B cell (primary cell): ENCODE measurements around the gene ADAMTSL1. TPM values are rescaled to one million over a fixed set of nuclear protein-coding genes. Genes with fewer than 3 reads are reported as not detected.

Experiments
- ATAC-seq: fragments of 200-7000 bp; cut with Tn5 transposase; one replicate; pipeline ENCODE4 v1.10.0; 2021; ENCODE audit warnings: low read depth, mild to moderate bottlenecking, moderate number of reproducible peaks, moderate library complexity
- CTCF ChIA-PET: fragments of 350-600 bp; sonication (Branson Sonifier 250); formaldehyde crosslinking; loops from one replicate; lab custom pipeline; 2021; ENCODE audit warnings: antibody characterized with exemption, inconsistent platforms; lab: Charles Lee
- POLR2A ChIA-PET: fragments of 350-600 bp; sonication (Branson Sonifier 250); formaldehyde crosslinking; loops from one replicate; lab custom pipeline; 2021; ENCODE audit warnings: antibody characterized with exemption; lab: Charles Lee
- DNase-seq: peaks from one replicate; pipeline ENCODE4 v3.0.0; 2013
- H2AFZ ChIP-seq: 2 replicates; pipeline ENCODE4 v1.6.1; 2012; ENCODE audit warnings: mild to moderate bottlenecking, low read depth, low read length; ENCODE audit not compliant: insufficient read depth, poor library complexity, severe bottlenecking
- H3K27ac ChIP-seq, 2 donors: 1 replicate in 1 of 2; 2 replicates in 1 of 2; pipeline ENCODE4 v1.5.1; 2012 to 2013; ENCODE audit warnings: low read length in 2 of 2, mild to moderate bottlenecking in 2 of 2, moderate library complexity in 1 of 2
- H3K27me3 ChIP-seq, 4 experiments: fragments of 200-600 bp in 1 of 4; sonication (generic) in 1 of 4; replicated peaks in 1 of 4; 1 replicate in 2 of 4; 2 replicates in 2 of 4; pipeline versions ENCODE4 v1.6.1 to v1.7.0; 2013 to 2016; ENCODE audit warnings: low read length in 3 of 4, mild to moderate bottlenecking in 2 of 4, mixed read lengths in 1 of 4, moderate library complexity in 1 of 4; ENCODE audit not compliant: insufficient read depth in 4 of 4, control insufficient read depth in 3 of 4; ENCODE audit errors: control extremely low read depth in 1 of 4
- H3K36me3 ChIP-seq, 2 experiments: replicated peaks in 1 of 2; 1 replicate in 1 of 2; 2 replicates in 1 of 2; pipeline versions ENCODE4 v1.6.1 to v1.7.1; 2013; ENCODE audit warnings: low read length in 1 of 2; ENCODE audit not compliant: insufficient read depth in 2 of 2, control insufficient read depth in 1 of 2; ENCODE audit errors: control extremely low read depth in 1 of 2, extremely low read depth in 1 of 2
- H3K4me1 ChIP-seq, 2 donors: fragments of 200-600 bp in 1 of 2; sonication (generic) in 1 of 2; 1 replicate in 1 of 2; 2 replicates in 1 of 2; pipeline versions ENCODE4 v1.5.1 to v1.6.1; 2013 to 2017; ENCODE audit warnings: low read length in 2 of 2; ENCODE audit not compliant: control insufficient read depth in 2 of 2, insufficient read depth in 2 of 2
- H3K4me2 ChIP-seq: replicated peaks from 2 replicates; pipeline ENCODE3; 2012; ENCODE audit warnings: mild to moderate bottlenecking, low read depth, low read length; ENCODE audit not compliant: poor library complexity, severe bottlenecking
- H3K4me3 ChIP-seq, 5 experiments: fragments of 200-600 bp in 1 of 5; sonication (generic) in 1 of 5; 1 replicate in 3 of 5; 2 replicates in 2 of 5; pipeline versions ENCODE4 v1.5.1 to v1.7.0; 2011 to 2016; ENCODE audit warnings: low read length in 4 of 5, mild to moderate bottlenecking in 4 of 5, low read depth in 2 of 5, control low read depth in 1 of 5, moderate library complexity in 1 of 5; ENCODE audit not compliant: insufficient read depth in 1 of 5; ENCODE audit errors: control extremely low read depth in 1 of 5, extremely low read depth in 1 of 5
- H3K79me2 ChIP-seq: fragments of 200-600 bp; sonication (generic); one replicate; pipeline ENCODE4 v1.6.0; 2016; ENCODE audit warnings: low read length; ENCODE audit not compliant: control insufficient read depth, insufficient read depth
- H3K9ac ChIP-seq: fragments of 200-600 bp; sonication (generic); 2 replicates; pipeline ENCODE4 v1.6.1; 2017; ENCODE audit warnings: mild to moderate bottlenecking, low read length, moderate library complexity
- H3K9me3 ChIP-seq, 3 donors: one replicate each; pipeline versions ENCODE4 v1.6.1 to v1.7.1; 2013; ENCODE audit warnings: low read length in 2 of 3; ENCODE audit not compliant: control insufficient read depth in 2 of 3, insufficient read depth in 1 of 3; ENCODE audit errors: control extremely low read depth in 1 of 3
- H4K20me1 ChIP-seq: 2 replicates; pipeline ENCODE4 v1.6.0; 2012; ENCODE audit warnings: mild to moderate bottlenecking, low read length; ENCODE audit not compliant: insufficient read depth, control insufficient read depth, poor library complexity, severe bottlenecking
- H3K27ac Mint-ChIP-seq: one replicate; pipeline ENCODE4 v1.8.0; 2021; ENCODE audit warnings: mixed read lengths
- H3K27me3 Mint-ChIP-seq: one replicate; pipeline ENCODE4 v1.8.0; 2021; ENCODE audit warnings: mixed read lengths
- H3K4me1 Mint-ChIP-seq: one replicate; pipeline ENCODE4 v1.8.0; 2021; ENCODE audit warnings: mixed read lengths
- H3K4me3 Mint-ChIP-seq: one replicate; pipeline ENCODE4 v1.8.0; 2021; ENCODE audit warnings: mixed read lengths
- H3K9me3 Mint-ChIP-seq: one replicate; pipeline ENCODE4 v1.8.0; 2022; ENCODE audit warnings: mixed read lengths; ENCODE audit not compliant: insufficient read depth
- EZH2 ChIP-seq: IDR thresholded peaks from 2 replicates; pipeline ENCODE4 v1.6.1; 2012; ENCODE audit warnings: borderline replicate concordance, low read depth, mild to moderate bottlenecking, moderate library complexity, low read length; ENCODE audit not compliant: insufficient read depth, poor library complexity, severe bottlenecking
- whole genome bisulfite sequencing: methylation state at CpG from one replicate; pipeline ENCODE4 v1.1.5; 2013; ENCODE audit warnings: missing lambda C conversion rate; ENCODE audit not compliant: insufficient coverage; 5-methylcytosine and 5-hydroxymethylcytosine counted together
- intact Hi-C: fragments of 100-400 bp; cut with micrococcal nuclease; formaldehyde crosslinking; loops from one replicate; pipeline ENCODE4 v1.10.0; 2022
- polyA plus RNA-seq: library from polyadenylated mRNA; depleted of rRNA; stranded (reverse); fragments of >200 nt; gene quantifications from 2 replicates; pipeline ENCODE4 v1.2.3, GENCODE V29; 2012
- total RNA-seq, 2 donors: library from RNA; stranded (reverse); fragments of 120-200 nt in 1 of 2; gene quantifications; 1 replicate in 1 of 2; 2 replicates in 1 of 2; pipeline versions ENCODE4 v1.2.3 to v1.2.4, GENCODE V29; 2013 to 2022
- TF ChIP-seq, protein P1 (sequence below): fragments of 200-600 bp; IDR thresholded peaks from one replicate; pipeline ENCODE4 v1.8.0; 2022; ENCODE audit warnings: antibody characterized with exemption, mild to moderate bottlenecking

The ADAMTSL1 gene
- total and polyA plus RNA-seq, 2 donors (not counting 1 experiment from before 2014, with no cell fraction given) = not detected

DNA sequence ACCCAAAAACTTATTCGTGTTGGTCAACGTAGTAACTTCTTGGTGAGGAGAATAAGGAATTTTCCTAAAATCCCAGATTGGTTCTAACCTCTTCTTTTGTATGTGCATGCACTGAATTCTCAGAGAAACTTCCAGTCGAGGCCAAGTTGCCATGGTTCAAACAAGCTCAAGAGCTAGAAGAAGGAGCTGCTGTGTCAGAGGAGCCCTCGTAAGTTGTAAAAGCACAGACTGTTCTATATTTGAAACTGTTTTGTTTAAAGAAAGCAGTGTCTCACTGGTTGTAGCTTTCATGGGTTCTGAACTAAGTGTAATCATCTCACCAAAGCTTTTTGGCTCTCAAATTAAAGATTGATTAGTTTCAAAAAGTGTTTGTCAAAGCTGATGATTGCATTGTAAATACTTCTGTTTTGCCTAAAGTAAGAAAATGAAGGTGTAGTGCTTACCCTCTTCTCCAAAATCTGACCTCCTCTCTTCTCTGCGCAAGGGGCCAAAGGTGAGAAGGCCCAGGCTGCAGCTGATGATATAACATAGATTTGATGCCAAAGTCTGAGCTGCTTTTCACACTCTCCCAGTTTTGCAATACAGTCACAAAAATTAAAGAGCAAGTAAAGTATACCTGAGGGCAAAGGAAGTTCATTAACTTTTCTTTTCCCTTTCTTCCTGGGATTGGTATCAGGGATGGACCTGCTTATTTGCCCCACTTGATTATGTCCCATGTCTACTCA, 210.8 kb downstream of the ADAMTSL1 start:
- DNase-seq (no peak), ATAC-seq (no peak)
- Histone ChIP-seq H3K9ac (no peak overlapping the region), H3K79me2 (no peaks in the 10 kb centered on the region), H3K9me3 (no peaks in the 10 kb centered on the region), H3K27ac (no peak overlapping the region), H3K4me2 (no peak overlapping the region), H3K36me3 (no peaks in the 10 kb centered on the region), H3K4me1 (no peaks in the 10 kb centered on the region), H3K27me3 (no peaks in the 10 kb centered on the region), H2AFZ (no peak overlapping the region), H4K20me1 (no peaks in the 10 kb centered on the region), H3K4me3 (no peak overlapping the region)
- H3K9me3 Mint-ChIP-seq = no peaks in the 10 kb centered on the region
- intact Hi-C loops = no loop called here
- ChIA-PET CTCF (no interaction called here), POLR2A (no interaction called here)
- no peaks in the 10 kb centered on the region for H3K4me1 Mint-ChIP-seq
- WGBS = 93% methylated on average over 2 of the region's 5 CpGs
- H3K27me3 Mint-ChIP-seq = no peaks in the 10 kb centered on the region
- TF ChIP-seq, protein P1, sequence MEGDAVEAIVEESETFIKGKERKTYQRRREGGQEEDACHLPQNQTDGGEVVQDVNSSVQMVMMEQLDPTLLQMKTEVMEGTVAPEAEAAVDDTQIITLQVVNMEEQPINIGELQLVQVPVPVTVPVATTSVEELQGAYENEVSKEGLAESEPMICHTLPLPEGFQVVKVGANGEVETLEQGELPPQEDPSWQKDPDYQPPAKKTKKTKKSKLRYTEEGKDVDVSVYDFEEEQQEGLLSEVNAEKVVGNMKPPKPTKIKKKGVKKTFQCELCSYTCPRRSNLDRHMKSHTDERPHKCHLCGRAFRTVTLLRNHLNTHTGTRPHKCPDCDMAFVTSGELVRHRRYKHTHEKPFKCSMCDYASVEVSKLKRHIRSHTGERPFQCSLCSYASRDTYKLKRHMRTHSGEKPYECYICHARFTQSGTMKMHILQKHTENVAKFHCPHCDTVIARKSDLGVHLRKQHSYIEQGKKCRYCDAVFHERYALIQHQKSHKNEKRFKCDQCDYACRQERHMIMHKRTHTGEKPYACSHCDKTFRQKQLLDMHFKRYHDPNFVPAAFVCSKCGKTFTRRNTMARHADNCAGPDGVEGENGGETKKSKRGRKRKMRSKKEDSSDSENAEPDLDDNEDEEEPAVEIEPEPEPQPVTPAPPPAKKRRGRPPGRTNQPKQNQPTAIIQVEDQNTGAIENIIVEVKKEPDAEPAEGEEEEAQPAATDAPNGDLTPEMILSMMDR = no peak
- no peak for TF ChIP-seq EZH2
- no peak overlapping the region for H3K27ac Mint-ChIP-seq
- no peak overlapping the region for H3K4me3 Mint-ChIP-seq

DNA sequence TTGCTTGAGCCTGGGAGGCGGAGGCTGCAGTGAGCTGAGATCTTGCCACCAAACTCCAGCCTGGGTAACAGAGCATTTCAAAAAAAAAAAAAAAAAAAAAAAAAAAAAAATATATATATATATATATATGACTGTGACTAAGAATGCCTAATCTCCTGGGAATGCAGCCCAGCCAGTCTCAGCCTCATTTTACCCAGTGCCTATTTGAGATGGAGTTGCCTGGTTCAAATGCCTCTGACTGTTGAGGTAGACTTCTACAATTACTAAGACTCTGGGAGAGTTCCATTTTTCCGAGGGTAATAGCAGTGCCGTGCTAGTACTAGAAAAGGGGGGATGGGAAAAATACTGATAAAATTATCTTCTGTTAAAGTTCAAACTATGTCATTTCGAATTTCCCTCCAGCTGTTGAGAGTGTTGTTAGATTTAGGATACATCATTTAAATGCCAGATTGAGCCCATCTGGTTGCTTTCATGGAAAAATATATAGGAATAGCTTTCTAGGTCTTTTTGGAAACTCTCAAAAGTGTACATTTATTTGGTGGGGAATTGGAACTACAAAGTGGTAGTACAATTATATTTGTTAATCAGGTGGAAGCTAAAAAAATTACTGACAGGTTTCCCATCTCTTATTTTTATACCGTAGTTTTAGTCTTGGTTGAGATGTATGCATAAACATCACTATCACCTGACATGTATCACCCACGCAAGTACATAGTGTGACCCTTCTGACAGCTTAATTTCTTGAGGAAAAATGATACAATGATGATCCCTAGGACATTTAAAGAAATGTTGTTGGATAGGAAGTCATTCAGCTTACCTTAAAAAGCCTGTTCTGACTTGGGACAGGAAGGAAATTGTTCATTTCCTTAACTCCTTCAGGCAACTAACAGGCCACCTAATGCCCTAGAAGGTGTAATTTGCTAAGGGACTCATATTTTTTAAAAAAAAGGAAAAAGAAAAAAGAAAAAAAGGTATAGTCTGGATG, 214.9 kb downstream of the ADAMTSL1 start:
- TF ChIP-seq EZH2 = no peak
- TF ChIP-seq, protein P1 = no peak
- H3K4me1 ChIP-seq = no peaks in the 10 kb centered on the region
- Mint-ChIP-seq H3K9me3 (peaks cover 2% of the 10 kb centered on the region), H3K4me1 (no peaks in the 10 kb centered on the region), H3K4me3 (no peak overlapping the region), H3K27ac (no peak overlapping the region), H3K27me3 (no peaks in the 10 kb centered on the region)
- no peak overlapping the region for H3K4me3 ChIP-seq
- H3K4me2 ChIP-seq = no peak overlapping the region
- H3K9me3 ChIP-seq = no peaks in the 10 kb centered on the region
- H2AFZ ChIP-seq = no peak overlapping the region
- intact Hi-C loops = no loop called here
- ChIA-PET POLR2A (no interaction called here), CTCF (no interaction called here)
- H3K36me3 ChIP-seq = no peaks in the 10 kb centered on the region
- no peaks in the 10 kb centered on the region for H3K27me3 ChIP-seq
- WGBS = no CpG with 5 or more reads among the region's 6 CpGs
- H4K20me1 ChIP-seq = no peaks in the 10 kb centered on the region
- ATAC-seq (no peak), DNase-seq (no peak)
- no peak overlapping the region for H3K9ac ChIP-seq
- H3K79me2 ChIP-seq = no peaks in the 10 kb centered on the region
- no peak overlapping the region for H3K27ac ChIP-seq
